SK-N-SH treated with all-trans-retinoic acid at 6 μM for 48 hours (cell line): ENCODE results near the gene WAC.

Experiments
- ATAC-seq: fragments of 200-7000 bp; cut with Tn5 transposase; 3 replicates; pipeline ENCODE4 v1.9.1; 2020; ENCODE audit warnings: mild to moderate bottlenecking, moderate library complexity
- ARNTL ChIP-seq: fragments of 450-650 bp; formaldehyde crosslinking; IDR thresholded peaks from 2 replicates; pipeline ENCODE4 v1.5.0; 2020; ENCODE audit warnings: low read depth, mild to moderate bottlenecking, moderate library complexity, borderline replicate concordance
- BACH2 ChIP-seq: fragments of 250-450 bp; sonication (Bioruptor Pico); IDR thresholded peaks from 2 replicates; pipeline ENCODE4 v1.9.0; 2021; ENCODE audit warnings: mild to moderate bottlenecking, borderline replicate concordance
- CREB5 ChIP-seq: fragments of 250-450 bp; sonication (Bioruptor Pico); IDR thresholded peaks from 2 replicates; pipeline ENCODE4 v1.5.1; 2020; ENCODE audit warnings: low read depth, mild to moderate bottlenecking, moderate library complexity
- CSDC2 ChIP-seq: fragments of 250-450 bp; sonication (Bioruptor Pico); IDR thresholded peaks from 2 replicates; pipeline ENCODE4 v1.5.0; 2020; ENCODE audit warnings: mild to moderate bottlenecking, moderate library complexity
- CSRNP3 ChIP-seq: fragments of 250-450 bp; sonication (Bioruptor Pico); IDR thresholded peaks from 2 replicates; pipeline ENCODE4 v1.5.1; 2021; ENCODE audit warnings: mild to moderate bottlenecking, moderate library complexity
- ESRRG ChIP-seq: fragments of 250-450 bp; sonication (Bioruptor Pico); IDR thresholded peaks from 2 replicates; pipeline ENCODE4 v1.6.1; 2021; ENCODE audit warnings: mild to moderate bottlenecking
- GLIS3 ChIP-seq: fragments of 250-450 bp; sonication (Bioruptor Pico); IDR thresholded peaks from 2 replicates; pipeline ENCODE4 v1.5.0; 2020; ENCODE audit warnings: mild to moderate bottlenecking, moderate library complexity
- ISL1 ChIP-seq: fragments of 250-450 bp; sonication (Bioruptor Pico); IDR thresholded peaks from 2 replicates; pipeline ENCODE4 v2.1.2; 2022; ENCODE audit warnings: mild to moderate bottlenecking, moderate library complexity
- OSR1 ChIP-seq: fragments of 250-450 bp; sonication (Bioruptor Pico); IDR thresholded peaks from 2 replicates; pipeline ENCODE4 v1.8.0; 2022; ENCODE audit warnings: moderate library complexity, mild to moderate bottlenecking, inconsistent platforms
- PPARA ChIP-seq: fragments of 250-450 bp; sonication (Bioruptor Pico); IDR thresholded peaks from 2 replicates; pipeline ENCODE4 v1.5.0; 2020; ENCODE audit warnings: mild to moderate bottlenecking, borderline replicate concordance
- RARB ChIP-seq: fragments of 250-450 bp; sonication (Bioruptor Pico); IDR thresholded peaks from 2 replicates; pipeline ENCODE4 v1.8.0; 2021; ENCODE audit warnings: mild to moderate bottlenecking, moderate library complexity
- SNAI2 ChIP-seq: fragments of 250-450 bp; sonication (Bioruptor Pico); IDR thresholded peaks from 2 replicates; pipeline ENCODE4 v1.5.0; 2020; ENCODE audit warnings: mild to moderate bottlenecking, moderate library complexity
- TCF4 ChIP-seq: fragments of 250-450 bp; sonication (Bioruptor Pico); IDR thresholded peaks from 2 replicates; pipeline ENCODE4 v1.8.0; 2021; ENCODE audit warnings: mild to moderate bottlenecking, moderate library complexity, borderline replicate concordance
- ZC3H10 ChIP-seq: fragments of 250-450 bp; sonication (Bioruptor Pico); IDR thresholded peaks from 2 replicates; pipeline ENCODE4 v1.5.1; 2021; ENCODE audit warnings: mild to moderate bottlenecking, moderate library complexity
- ZFP3 ChIP-seq: fragments of 250-450 bp; sonication (Bioruptor Pico); IDR thresholded peaks from 2 replicates; pipeline ENCODE4 v1.5.0; 2020; ENCODE audit warnings: mild to moderate bottlenecking, moderate library complexity
- ZFP30 ChIP-seq: fragments of 450-650 bp; formaldehyde crosslinking; IDR thresholded peaks from 2 replicates; pipeline ENCODE4 v1.5.0; 2022; ENCODE audit warnings: mild to moderate bottlenecking, moderate library complexity
- ZNF565 ChIP-seq: fragments of 450-650 bp; formaldehyde crosslinking; conservative IDR thresholded peaks from 2 replicates; pipeline ENCODE4 v1.5.0; 2020; ENCODE audit warnings: low read depth, mild to moderate bottlenecking, moderate library complexity
- ZNF70 ChIP-seq: fragments of 450-650 bp; formaldehyde crosslinking; IDR thresholded peaks from 2 replicates; pipeline ENCODE4 v1.5.0; 2020; ENCODE audit warnings: mild to moderate bottlenecking, moderate library complexity
- ZNF8 ChIP-seq: fragments of 450-650 bp; formaldehyde crosslinking; IDR thresholded peaks from 2 replicates; pipeline ENCODE4 v1.5.0; 2020; ENCODE audit warnings: mild to moderate bottlenecking, moderate library complexity
- TF ChIP-seq, protein P1 (sequence below): fragments of 250-450 bp; sonication (Bioruptor Pico); IDR thresholded peaks from 2 replicates; pipeline ENCODE4 v1.8.0; 2021; ENCODE audit warnings: low read depth, mild to moderate bottlenecking, moderate library complexity, borderline replicate concordance
- TF ChIP-seq, protein P2 (sequence below): fragments of 250-450 bp; sonication (Bioruptor Pico); IDR thresholded peaks from 2 replicates; pipeline ENCODE4 v1.5.0; 2020; ENCODE audit warnings: mild to moderate bottlenecking, moderate library complexity
- TF ChIP-seq, protein P3 (sequence below): fragments of 250-450 bp; sonication (Bioruptor Pico); IDR thresholded peaks from 2 replicates; pipeline ENCODE4 v1.8.0; 2020; ENCODE audit warnings: mild to moderate bottlenecking, moderate library complexity, borderline replicate concordance

Gene WAC

GRCh38 chr10:28559618-28560017, 26.7 kb downstream of the WAC start:
- TF ChIP-seq ZNF8 (CRISPR knock-in tag) (no peak), BACH2 (CRISPR knock-in tag) (no peak), PPARA (no peak), ESRRG (CRISPR knock-in tag) (no peak), GLIS3 (CRISPR knock-in tag) (no peak), ZNF70 (no peak), ARNTL (no peak), ISL1 (CRISPR knock-in tag) (no peak), ZC3H10 (no peak), ZFP30 (no peak), ZFP3 (CRISPR knock-in tag) (no peak), TCF4 (CRISPR knock-in tag) (no peak)
- TF ChIP-seq, protein P1, sequence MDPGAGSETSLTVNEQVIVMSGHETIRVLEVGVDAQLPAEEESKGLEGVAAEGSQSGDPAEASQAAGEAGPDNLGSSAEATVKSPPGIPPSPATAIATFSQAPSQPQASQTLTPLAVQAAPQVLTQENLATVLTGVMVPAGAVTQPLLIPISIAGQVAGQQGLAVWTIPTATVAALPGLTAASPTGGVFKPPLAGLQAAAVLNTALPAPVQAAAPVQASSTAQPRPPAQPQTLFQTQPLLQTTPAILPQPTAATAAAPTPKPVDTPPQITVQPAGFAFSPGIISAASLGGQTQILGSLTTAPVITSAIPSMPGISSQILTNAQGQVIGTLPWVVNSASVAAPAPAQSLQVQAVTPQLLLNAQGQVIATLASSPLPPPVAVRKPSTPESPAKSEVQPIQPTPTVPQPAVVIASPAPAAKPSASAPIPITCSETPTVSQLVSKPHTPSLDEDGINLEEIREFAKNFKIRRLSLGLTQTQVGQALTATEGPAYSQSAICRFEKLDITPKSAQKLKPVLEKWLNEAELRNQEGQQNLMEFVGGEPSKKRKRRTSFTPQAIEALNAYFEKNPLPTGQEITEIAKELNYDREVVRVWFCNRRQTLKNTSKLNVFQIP (CRISPR knock-in tag): no peak
- TF ChIP-seq, protein P2, sequence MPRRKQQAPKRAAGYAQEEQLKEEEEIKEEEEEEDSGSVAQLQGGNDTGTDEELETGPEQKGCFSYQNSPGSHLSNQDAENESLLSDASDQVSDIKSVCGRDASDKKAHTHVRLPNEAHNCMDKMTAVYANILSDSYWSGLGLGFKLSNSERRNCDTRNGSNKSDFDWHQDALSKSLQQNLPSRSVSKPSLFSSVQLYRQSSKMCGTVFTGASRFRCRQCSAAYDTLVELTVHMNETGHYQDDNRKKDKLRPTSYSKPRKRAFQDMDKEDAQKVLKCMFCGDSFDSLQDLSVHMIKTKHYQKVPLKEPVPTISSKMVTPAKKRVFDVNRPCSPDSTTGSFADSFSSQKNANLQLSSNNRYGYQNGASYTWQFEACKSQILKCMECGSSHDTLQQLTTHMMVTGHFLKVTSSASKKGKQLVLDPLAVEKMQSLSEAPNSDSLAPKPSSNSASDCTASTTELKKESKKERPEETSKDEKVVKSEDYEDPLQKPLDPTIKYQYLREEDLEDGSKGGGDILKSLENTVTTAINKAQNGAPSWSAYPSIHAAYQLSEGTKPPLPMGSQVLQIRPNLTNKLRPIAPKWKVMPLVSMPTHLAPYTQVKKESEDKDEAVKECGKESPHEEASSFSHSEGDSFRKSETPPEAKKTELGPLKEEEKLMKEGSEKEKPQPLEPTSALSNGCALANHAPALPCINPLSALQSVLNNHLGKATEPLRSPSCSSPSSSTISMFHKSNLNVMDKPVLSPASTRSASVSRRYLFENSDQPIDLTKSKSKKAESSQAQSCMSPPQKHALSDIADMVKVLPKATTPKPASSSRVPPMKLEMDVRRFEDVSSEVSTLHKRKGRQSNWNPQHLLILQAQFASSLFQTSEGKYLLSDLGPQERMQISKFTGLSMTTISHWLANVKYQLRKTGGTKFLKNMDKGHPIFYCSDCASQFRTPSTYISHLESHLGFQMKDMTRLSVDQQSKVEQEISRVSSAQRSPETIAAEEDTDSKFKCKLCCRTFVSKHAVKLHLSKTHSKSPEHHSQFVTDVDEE (CRISPR knock-in tag): no peak
- ATAC-seq: peak; percentile 46

DNA sequence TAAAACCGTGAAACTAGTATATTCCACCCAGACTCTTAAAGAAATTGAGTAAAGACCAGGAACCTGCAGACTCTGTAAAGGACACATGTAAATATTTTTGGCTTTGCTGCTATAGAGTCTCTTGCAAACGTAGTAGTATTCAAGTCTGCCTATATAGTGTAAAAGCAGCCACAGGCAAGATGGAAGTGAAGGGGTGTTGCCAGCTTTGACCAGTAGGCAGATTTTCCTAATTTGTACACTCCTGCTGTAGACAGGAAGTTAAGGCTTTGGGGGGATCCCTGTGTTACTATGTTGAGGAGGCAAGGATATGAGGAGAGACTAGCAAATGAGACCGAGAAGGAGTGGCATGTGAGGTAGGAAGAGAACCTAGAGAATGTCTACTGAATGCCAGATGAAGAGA, 27.7 kb downstream of the WAC start:
- no peak; the same call in 1 of the 3 replicates for ATAC-seq
- TF ChIP-seq PPARA: no peak
- TF ChIP-seq ESRRG (CRISPR knock-in tag): no peak
- TF ChIP-seq ARNTL: no peak
- TF ChIP-seq CSRNP3 (CRISPR knock-in tag): no peak
- TF ChIP-seq OSR1 (CRISPR knock-in tag): no peak
- no peak for TF ChIP-seq ZFP30
- TF ChIP-seq, protein P1 (CRISPR knock-in tag): no peak
- TF ChIP-seq, protein P2 (CRISPR knock-in tag): no peak
- no peak for TF ChIP-seq SNAI2 (CRISPR knock-in tag)
- no peak for TF ChIP-seq ZNF8 (CRISPR knock-in tag)
- TF ChIP-seq ZFP3 (CRISPR knock-in tag): no peak
- no peak for TF ChIP-seq ZNF565 (CRISPR knock-in tag)
- TF ChIP-seq RARB: no peak
- no peak for TF ChIP-seq CREB5 (CRISPR knock-in tag)
- TF ChIP-seq GLIS3 (CRISPR knock-in tag): no peak
- TF ChIP-seq CSDC2: no peak
- no peak for TF ChIP-seq BACH2 (CRISPR knock-in tag)
- TF ChIP-seq, protein P3, sequence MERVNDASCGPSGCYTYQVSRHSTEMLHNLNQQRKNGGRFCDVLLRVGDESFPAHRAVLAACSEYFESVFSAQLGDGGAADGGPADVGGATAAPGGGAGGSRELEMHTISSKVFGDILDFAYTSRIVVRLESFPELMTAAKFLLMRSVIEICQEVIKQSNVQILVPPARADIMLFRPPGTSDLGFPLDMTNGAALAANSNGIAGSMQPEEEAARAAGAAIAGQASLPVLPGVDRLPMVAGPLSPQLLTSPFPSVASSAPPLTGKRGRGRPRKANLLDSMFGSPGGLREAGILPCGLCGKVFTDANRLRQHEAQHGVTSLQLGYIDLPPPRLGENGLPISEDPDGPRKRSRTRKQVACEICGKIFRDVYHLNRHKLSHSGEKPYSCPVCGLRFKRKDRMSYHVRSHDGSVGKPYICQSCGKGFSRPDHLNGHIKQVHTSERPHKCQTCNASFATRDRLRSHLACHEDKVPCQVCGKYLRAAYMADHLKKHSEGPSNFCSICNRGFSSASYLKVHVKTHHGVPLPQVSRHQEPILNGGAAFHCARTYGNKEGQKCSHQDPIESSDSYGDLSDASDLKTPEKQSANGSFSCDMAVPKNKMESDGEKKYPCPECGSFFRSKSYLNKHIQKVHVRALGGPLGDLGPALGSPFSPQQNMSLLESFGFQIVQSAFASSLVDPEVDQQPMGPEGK (CRISPR knock-in tag): no peak
